Hematopoietic multipotent progenitor cell treated with erythropoietin and hydrocortisone succinate and interleukin-3 and kit ligand, for 4 days (in vitro differentiated cells): Measurements from ENCODE around the gene MSANTD7.
"Not testable (repeated sequence)": the region's sequence is repeated elsewhere in the genome, so short reads cannot be mapped to it uniquely, and the experiment has no call there.

Source experiments
- DNase-seq: peaks from one replicate; pipeline ENCODE4 v3.0.0-alpha.2; 2015

Gene MSANTD7

GRCh38 chr10:14837757-14838581, at the start of gene MSANTD7, which contains the start of the genes CDNF and HSPA14:
MSANTD7 (plus strand) TSS chr10:14838306; CDS start chr10:14842285, 3,979 bp downstream.
CDNF (minus strand) TSS chr10:14838037; CDS start chr10:14837946, 91 bp downstream.
HSPA14 (plus strand) TSS chr10:14838306; CDS start chr10:14838403, 97 bp downstream.
- DNase-seq = peak; percentile 100

- DNase-seq = peak; percentile 22
Observed at GRCh38 chr10:14798636-14799035, 39.5 kb upstream of the MSANTD7 start.

- no peak for DNase-seq
Observed at GRCh38 chr10:14800397-14800796, 37.7 kb upstream of the MSANTD7 start.

- DNase-seq = no peak
Observed at GRCh38 chr10:14801723-14802122, 36.4 kb upstream of the MSANTD7 start.

- DNase-seq = no peak
Observed at GRCh38 chr10:14803827-14804226, 34.3 kb upstream of the MSANTD7 start.

- DNase-seq = no peak
Observed at GRCh38 chr10:14806318-14806717, 31.8 kb upstream of the MSANTD7 start.

- no peak for DNase-seq
Observed at GRCh38 chr10:14810969-14811953, 26.8 kb upstream of the MSANTD7 start.

- peak; percentile 3 for DNase-seq
Observed at GRCh38 chr10:14812271-14812670, 25.8 kb upstream of the MSANTD7 start.

- DNase-seq = no peak
Observed at GRCh38 chr10:14815681-14816080, 22.4 kb upstream of the MSANTD7 start.

GRCh38 chr10:14816717-14817116, 21.4 kb upstream of the MSANTD7 start:
- DNase-seq = not testable (repeated sequence)

GRCh38 chr10:14820010-14820774, 17.9 kb upstream of the MSANTD7 start:
- no peak for DNase-seq

- DNase-seq = no peak
Observed at GRCh38 chr10:14820775-14821154, 17.3 kb upstream of the MSANTD7 start.

- DNase-seq = no peak
Observed at GRCh38 chr10:14821635-14822375, 16.3 kb upstream of the MSANTD7 start.

GRCh38 chr10:14822879-14823755, 15.0 kb upstream of the MSANTD7 start:
- DNase-seq = peak; percentile 74

- DNase-seq = no peak
Observed at GRCh38 chr10:14823966-14824365, 14.1 kb upstream of the MSANTD7 start.

- DNase-seq = no peak
Observed at GRCh38 chr10:14826076-14826829, 11.9 kb upstream of the MSANTD7 start.

GRCh38 chr10:14833106-14833505, 5.0 kb upstream of the MSANTD7 start:
- DNase-seq = no peak

GRCh38 chr10:14836208-14836607, 1.9 kb upstream of the MSANTD7 start:
- DNase-seq = no peak

- no peak for DNase-seq
Observed at GRCh38 chr10:14837003-14837756, 926 bp upstream of the MSANTD7 start.
